Tibial nerve (tissue), 3 donors: ENCODE results near the gene RAET1E.

Source experiments
- POLR2A ChIP-seq, 2 donors: fragments of 450-650 bp; IDR thresholded peaks; one replicate each; pipeline ENCODE4 v1.6.1; 2017; ENCODE audit warnings: antibody characterized with exemption in 2 of 2, mild to moderate bottlenecking in 2 of 2, moderate library complexity in 2 of 2
- TF ChIP-seq, protein P1 (sequence below), 5 experiments: fragments of 200-600 bp in 3 of 5; fragments of 450-650 bp in 2 of 5; sonication (generic) in 3 of 5; IDR thresholded peaks; one replicate each; pipeline ENCODE4 v1.5.1; 2016 to 2019; ENCODE audit warnings: antibody characterized with exemption in 5 of 5, mild to moderate bottlenecking in 3 of 5, moderate library complexity in 2 of 5

DNA sequence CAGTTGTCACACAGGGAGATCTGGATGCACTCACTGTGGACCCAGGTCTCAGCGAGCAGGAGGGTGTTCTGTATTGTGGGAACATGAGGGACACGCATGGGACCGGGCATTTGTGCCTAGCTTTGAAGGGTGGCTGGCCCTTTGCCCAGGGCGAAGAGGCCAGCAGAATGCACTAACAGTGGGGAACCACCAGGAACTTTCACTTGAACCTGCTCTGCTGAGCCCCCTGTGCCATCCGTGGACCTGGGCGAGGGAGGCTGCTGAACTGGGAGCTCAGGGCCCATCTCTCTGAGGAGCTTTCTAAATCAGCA lies 42.7 kb upstream of the RAET1E start:
- no peak for TF ChIP-seq POLR2A (IDR thresholded peaks at IDR 0.05)
- TF ChIP-seq, protein P1, sequence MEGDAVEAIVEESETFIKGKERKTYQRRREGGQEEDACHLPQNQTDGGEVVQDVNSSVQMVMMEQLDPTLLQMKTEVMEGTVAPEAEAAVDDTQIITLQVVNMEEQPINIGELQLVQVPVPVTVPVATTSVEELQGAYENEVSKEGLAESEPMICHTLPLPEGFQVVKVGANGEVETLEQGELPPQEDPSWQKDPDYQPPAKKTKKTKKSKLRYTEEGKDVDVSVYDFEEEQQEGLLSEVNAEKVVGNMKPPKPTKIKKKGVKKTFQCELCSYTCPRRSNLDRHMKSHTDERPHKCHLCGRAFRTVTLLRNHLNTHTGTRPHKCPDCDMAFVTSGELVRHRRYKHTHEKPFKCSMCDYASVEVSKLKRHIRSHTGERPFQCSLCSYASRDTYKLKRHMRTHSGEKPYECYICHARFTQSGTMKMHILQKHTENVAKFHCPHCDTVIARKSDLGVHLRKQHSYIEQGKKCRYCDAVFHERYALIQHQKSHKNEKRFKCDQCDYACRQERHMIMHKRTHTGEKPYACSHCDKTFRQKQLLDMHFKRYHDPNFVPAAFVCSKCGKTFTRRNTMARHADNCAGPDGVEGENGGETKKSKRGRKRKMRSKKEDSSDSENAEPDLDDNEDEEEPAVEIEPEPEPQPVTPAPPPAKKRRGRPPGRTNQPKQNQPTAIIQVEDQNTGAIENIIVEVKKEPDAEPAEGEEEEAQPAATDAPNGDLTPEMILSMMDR (IDR thresholded peaks at IDR 0.05), result no peak
